ENCODE results near the gene KRTAP10-10.
"Not testable (repeated sequence)": the region's sequence is repeated elsewhere in the genome, so short reads cannot be mapped to it uniquely, and the experiment has no call there.

KRTAP10-10 gene

GRCh38 chr21:44637018-44637850 lies at the start of gene KRTAP10-10:
Gene KRTAP10-10 (plus strand): TSS chr21:44637356. CDS start chr21:44637418, 62 bp downstream.
- no peak for DNase-seq (ENCODE audit: low spot score)

GRCh38 chr21:44589094-44589493 lies 48.1 kb upstream of the KRTAP10-10 start:
- no peak for DNase-seq (ENCODE audit: low spot score)

GRCh38 chr21:44589586-44590305 lies 47.4 kb upstream of the KRTAP10-10 start:
- DNase-seq (ENCODE audit: low spot score), result no peak

- DNase-seq (ENCODE audit: low spot score), result no peak
Observed at GRCh38 chr21:44590311-44590721, 46.8 kb upstream of the KRTAP10-10 start.

GRCh38 chr21:44590897-44591800 lies 46.0 kb upstream of the KRTAP10-10 start:
- not testable (repeated sequence) for DNase-seq (ENCODE audit: low spot score)

- not testable (repeated sequence) for DNase-seq (ENCODE audit: low spot score)
Observed at GRCh38 chr21:44591801-44592130, 45.4 kb upstream of the KRTAP10-10 start.

GRCh38 chr21:44592446-44593311 lies 44.5 kb upstream of the KRTAP10-10 start, which contains the start of gene KRTAP10-6:
Gene KRTAP10-6 (minus strand): TSS chr21:44592505. CDS start chr21:44592484, 21 bp downstream.
- no peak for DNase-seq (ENCODE audit: low spot score)

GRCh38 chr21:44593598-44594405 lies 43.4 kb upstream of the KRTAP10-10 start:
- no peak for DNase-seq (ENCODE audit: low spot score)

GRCh38 chr21:44594406-44594916 lies 42.7 kb upstream of the KRTAP10-10 start:
- DNase-seq (ENCODE audit: low spot score), result no peak

GRCh38 chr21:44595524-44595923 lies 41.6 kb upstream of the KRTAP10-10 start:
- no peak for DNase-seq (ENCODE audit: low spot score)

GRCh38 chr21:44596068-44596725 lies 41.0 kb upstream of the KRTAP10-10 start:
- no peak for DNase-seq (ENCODE audit: low spot score)

GRCh38 chr21:44598061-44598460 lies 39.1 kb upstream of the KRTAP10-10 start:
- DNase-seq (ENCODE audit: low spot score), result no peak

- no peak for DNase-seq (ENCODE audit: low spot score)
Observed at GRCh38 chr21:44599264-44600029, 37.7 kb upstream of the KRTAP10-10 start.

- not testable (repeated sequence) for DNase-seq (ENCODE audit: low spot score)
Observed at GRCh38 chr21:44600118-44600978, 36.8 kb upstream of the KRTAP10-10 start, which contains the start of gene KRTAP10-7. Gene KRTAP10-7 (plus strand): TSS chr21:44600597. CDS start chr21:44600622, 25 bp downstream.

- DNase-seq (ENCODE audit: low spot score), result not testable (repeated sequence)
Observed at GRCh38 chr21:44601091-44601490, 36.1 kb upstream of the KRTAP10-10 start.

GRCh38 chr21:44601596-44602462 lies 35.3 kb upstream of the KRTAP10-10 start:
- DNase-seq (ENCODE audit: low spot score), result no peak

GRCh38 chr21:44602463-44602850 lies 34.7 kb upstream of the KRTAP10-10 start:
- DNase-seq (ENCODE audit: low spot score), result no peak
